ENCODE results near the gene GLS.

GLS gene

GRCh38 chr2:190984595-190984994 lies 104.0 kb downstream of the GLS start:
- Histone ChIP-seq H3K9me3 (ENCODE audit: insufficient read depth, low read length) (no peaks in the 10 kb centered on the region), H4K20me1 (ENCODE audit: insufficient read depth, low read length) (no peaks in the 10 kb centered on the region), H2AFZ (ENCODE audit: low read depth, low read length) (no peak overlapping the region), H3K27ac (ENCODE audit: low read length) (no peak overlapping the region), H3K79me2 (ENCODE audit: low read length) (no peaks in the 10 kb centered on the region), H3K4me1 (ENCODE audit: low read length) (peaks cover 19% of the 10 kb centered on the region), H3K4me3 (ENCODE audit: low read length) (no peak overlapping the region), H3K36me3 (replicated peaks; ENCODE audit: low read depth, low read length) (peaks cover 59% of the 10 kb centered on the region), H3K27me3 (ENCODE audit: low read depth, low read length) (no peaks in the 10 kb centered on the region), H3K9ac (ENCODE audit: low read length) (no peak overlapping the region), H3K4me2 (ENCODE audit: low read length) (no peak overlapping the region)
- TF ChIP-seq CTCF (IDR thresholded peaks at IDR 0.05; ENCODE audit: low read depth, low read length): no peak
- no peak for TF ChIP-seq EZH2phosphoT487 (IDR thresholded peaks at IDR 0.05; ENCODE audit: low read depth)

- Histone ChIP-seq H3K27me3 (ENCODE audit: low read depth, low read length) (no peaks in the 10 kb centered on the region), H3K4me1 (ENCODE audit: low read length) (peaks cover 17% of the 10 kb centered on the region), H3K79me2 (ENCODE audit: low read length) (no peaks in the 10 kb centered on the region), H3K27ac (ENCODE audit: low read length) (no peak overlapping the region), H3K36me3 (replicated peaks; ENCODE audit: low read depth, low read length) (peaks cover 51% of the 10 kb centered on the region), H3K9ac (ENCODE audit: low read length) (no peak overlapping the region), H3K4me2 (ENCODE audit: low read length) (no peak overlapping the region), H3K4me3 (ENCODE audit: low read length) (no peak overlapping the region), H2AFZ (ENCODE audit: low read depth, low read length) (no peak overlapping the region), H4K20me1 (ENCODE audit: insufficient read depth, low read length) (no peaks in the 10 kb centered on the region), H3K9me3 (ENCODE audit: insufficient read depth, low read length) (no peaks in the 10 kb centered on the region)
- TF ChIP-seq CTCF (IDR thresholded peaks at IDR 0.05; ENCODE audit: low read depth, low read length) (no peak), EZH2phosphoT487 (IDR thresholded peaks at IDR 0.05; ENCODE audit: low read depth) (no peak)
Observed at GRCh38 chr2:190986221-190986953, 105.8 kb downstream of the GLS start.

- H3K9ac ChIP-seq (ENCODE audit: low read length): no peak overlapping the region
- no peak overlapping the region for H3K27ac ChIP-seq (ENCODE audit: low read length)
- peaks cover 10% of the 10 kb centered on the region for H3K4me1 ChIP-seq (ENCODE audit: low read length)
- H4K20me1 ChIP-seq (ENCODE audit: insufficient read depth, low read length): no peaks in the 10 kb centered on the region
- no peak overlapping the region for H2AFZ ChIP-seq (ENCODE audit: low read depth, low read length)
- no peaks in the 10 kb centered on the region for H3K79me2 ChIP-seq (ENCODE audit: low read length)
- no peaks in the 10 kb centered on the region for H3K27me3 ChIP-seq (ENCODE audit: low read depth, low read length)
- H3K4me3 ChIP-seq (ENCODE audit: low read length): no peak overlapping the region
- H3K36me3 ChIP-seq (replicated peaks; ENCODE audit: low read depth, low read length): peaks cover 50% of the 10 kb centered on the region
- no peak overlapping the region for H3K4me2 ChIP-seq (ENCODE audit: low read length)
- H3K9me3 ChIP-seq (ENCODE audit: insufficient read depth, low read length): no peaks in the 10 kb centered on the region
- TF ChIP-seq CTCF (IDR thresholded peaks at IDR 0.05; ENCODE audit: low read depth, low read length): no peak
- TF ChIP-seq EZH2phosphoT487 (IDR thresholded peaks at IDR 0.05; ENCODE audit: low read depth): no peak
Observed at GRCh38 chr2:190987116-190987515, 106.5 kb downstream of the GLS start.

GRCh38 chr2:190987938-190988337 lies 107.3 kb downstream of the GLS start:
- Histone ChIP-seq H4K20me1 (ENCODE audit: insufficient read depth, low read length) (no peaks in the 10 kb centered on the region), H3K79me2 (ENCODE audit: low read length) (no peaks in the 10 kb centered on the region), H3K9me3 (ENCODE audit: insufficient read depth, low read length) (no peaks in the 10 kb centered on the region), H2AFZ (ENCODE audit: low read depth, low read length) (no peak overlapping the region), H3K27ac (ENCODE audit: low read length) (no peak overlapping the region), H3K4me3 (ENCODE audit: low read length) (no peak overlapping the region), H3K4me1 (ENCODE audit: low read length) (peaks cover 2% of the 10 kb centered on the region; the same call in 1 of the 2 replicates), H3K9ac (ENCODE audit: low read length) (no peak overlapping the region), H3K27me3 (ENCODE audit: low read depth, low read length) (no peaks in the 10 kb centered on the region), H3K36me3 (replicated peaks; ENCODE audit: low read depth, low read length) (peaks cover 43% of the 10 kb centered on the region), H3K4me2 (ENCODE audit: low read length) (no peak overlapping the region)
- no peak for TF ChIP-seq EZH2phosphoT487 (IDR thresholded peaks at IDR 0.05; ENCODE audit: low read depth)
- no peak for TF ChIP-seq CTCF (IDR thresholded peaks at IDR 0.05; ENCODE audit: low read depth, low read length)
